Ascending aorta (tissue), 2 donors: ENCODE measurements around the gene NSFL1C. TPM values are rescaled to one million over a fixed set of nuclear protein-coding genes. Genes with fewer than 3 reads are reported as not detected.

ENCODE experiments used
- DNase-seq, 2 donors: peaks; one replicate each; pipeline ENCODE4 v3.0.0-alpha.2; 2019; ENCODE audit warnings: low spot score in 2 of 2
- H3K27ac ChIP-seq, 2 donors: fragments of 200-600 bp; sonication (generic); one replicate each; pipeline ENCODE4 v1.5.1; 2016 to 2017; ENCODE audit warnings: mild to moderate bottlenecking in 1 of 2
- H3K27me3 ChIP-seq: fragments of 200-600 bp; sonication (generic); one replicate; pipeline ENCODE4 v1.5.1; 2017
- H3K36me3 ChIP-seq, 2 donors: fragments of 200-600 bp; sonication (generic); one replicate each; pipeline ENCODE4 v1.5.1; 2016
- H3K4me1 ChIP-seq, 2 donors: fragments of 200-600 bp; sonication (generic); one replicate each; pipeline ENCODE4 v1.5.1; 2016 to 2017; ENCODE audit warnings: mild to moderate bottlenecking in 1 of 2
- H3K4me3 ChIP-seq, 2 donors: fragments of 200-600 bp; sonication (generic); one replicate each; pipeline ENCODE4 v1.5.1; 2016 to 2017; ENCODE audit warnings: mild to moderate bottlenecking in 1 of 2
- H3K9me3 ChIP-seq, 2 donors: fragments of 200-600 bp; sonication (generic); one replicate each; pipeline ENCODE4 v1.5.1; 2016
- CTCF ChIP-seq, 3 experiments: fragments of 200-600 bp in 2 of 3; fragments of 450-650 bp in 1 of 3; sonication (generic) in 2 of 3; IDR thresholded peaks; one replicate each; pipeline ENCODE4 v1.5.1; 2016 to 2019; ENCODE audit warnings: antibody characterized with exemption in 3 of 3, mild to moderate bottlenecking in 1 of 3, moderate library complexity in 1 of 3
- intact Hi-C: fragments of 100-400 bp; cut with DNase I; formaldehyde crosslinking; loops from one replicate; pipeline ENCODE4 v1.15.1; 2023
- total RNA-seq: library from RNA; depleted of rRNA; stranded (reverse); fragments of >200 nt; gene quantifications from one replicate; pipeline ENCODE4 v1.1.0, GENCODE V29; 2016

The NSFL1C gene
- total RNA-seq, 1 donor from 2014 or later, result 58.5 TPM

- no peaks in the 10 kb centered on the region for H3K36me3 ChIP-seq
- peaks cover 0 to 3% of the 10 kb centered on the region in 2 donors for H3K9me3 ChIP-seq
- H3K4me1 ChIP-seq, result no peaks in the 10 kb centered on the region
- no peaks in the 10 kb centered on the region for H3K27me3 ChIP-seq
- no peak for TF ChIP-seq CTCF (IDR thresholded peaks at IDR 0.05)
- intact Hi-C loops, result no loop called here
- no peak for DNase-seq
- no peak overlapping the region for H3K4me3 ChIP-seq
- H3K27ac ChIP-seq, result no peak overlapping the region
These were observed 43.4 kb downstream of the NSFL1C start for GRCh38 chr20:1423206-1423605.

- no peak overlapping the region for H3K27ac ChIP-seq
- H3K4me1 ChIP-seq, result no peaks in the 10 kb centered on the region
- intact Hi-C loops, result no loop called here
- no peaks in the 10 kb centered on the region for H3K36me3 ChIP-seq
- no peak for TF ChIP-seq CTCF (IDR thresholded peaks at IDR 0.05)
- H3K4me3 ChIP-seq, result no peak overlapping the region
- H3K27me3 ChIP-seq, result no peaks in the 10 kb centered on the region
- no peak for DNase-seq
- peaks cover 0 to 3% of the 10 kb centered on the region in 2 donors for H3K9me3 ChIP-seq
These were observed 43.9 kb downstream of the NSFL1C start for GRCh38 chr20:1422753-1423152.

GRCh38 chr20:1420066-1420465 lies 46.6 kb downstream of the NSFL1C start:
- no peak overlapping the region for H3K27ac ChIP-seq
- intact Hi-C loops, result no loop called here
- no peaks in the 10 kb centered on the region for H3K27me3 ChIP-seq
- H3K4me1 ChIP-seq, result no peaks in the 10 kb centered on the region
- peaks cover 0 to 3% of the 10 kb centered on the region in 2 donors for H3K9me3 ChIP-seq
- H3K4me3 ChIP-seq, result no peak overlapping the region
- H3K36me3 ChIP-seq, result no peaks in the 10 kb centered on the region
- TF ChIP-seq CTCF (IDR thresholded peaks at IDR 0.05), result no peak
- DNase-seq, result no peak

GRCh38 chr20:1418350-1418749 lies 48.3 kb downstream of the NSFL1C start:
- Histone ChIP-seq H3K4me1 (no peaks in the 10 kb centered on the region), H3K27ac (no peak overlapping the region), H3K36me3 (no peaks in the 10 kb centered on the region), H3K27me3 (no peaks in the 10 kb centered on the region), H3K9me3 (peaks cover 0 to 3% of the 10 kb centered on the region in 2 donors), H3K4me3 (no peak overlapping the region)
- TF ChIP-seq CTCF (IDR thresholded peaks at IDR 0.05), result no peak
- DNase-seq, result no peak
- intact Hi-C loops, result no loop called here

- peaks cover 0 to 3% of the 10 kb centered on the region in 2 donors for H3K9me3 ChIP-seq
- no peaks in the 10 kb centered on the region for H3K36me3 ChIP-seq
- H3K4me3 ChIP-seq, result no peak overlapping the region
- intact Hi-C loops, result no loop called here
- no peaks in the 10 kb centered on the region for H3K4me1 ChIP-seq
- H3K27ac ChIP-seq, result no peak overlapping the region
- no peak for DNase-seq
- H3K27me3 ChIP-seq, result no peaks in the 10 kb centered on the region
- no peak for TF ChIP-seq CTCF (IDR thresholded peaks at IDR 0.05)
These were observed 48.9 kb downstream of the NSFL1C start for GRCh38 chr20:1417790-1418189.

GRCh38 chr20:1417273-1417672 lies 49.4 kb downstream of the NSFL1C start:
- no peaks in the 10 kb centered on the region for H3K4me1 ChIP-seq
- no peaks in the 10 kb centered on the region for H3K27me3 ChIP-seq
- DNase-seq, result no peak
- no peaks in the 10 kb centered on the region for H3K36me3 ChIP-seq
- H3K4me3 ChIP-seq, result no peak overlapping the region
- no peak overlapping the region for H3K27ac ChIP-seq
- intact Hi-C loops, result no loop called here
- TF ChIP-seq CTCF (IDR thresholded peaks at IDR 0.05), result no peak
- H3K9me3 ChIP-seq, result peaks cover 0 to 3% of the 10 kb centered on the region in 2 donors
